ENCODE data around the gene TMEM87B. TPM values are rescaled to one million over a fixed set of nuclear protein-coding genes. Genes with fewer than 3 reads are reported as not detected.

TMEM87B gene
- total RNA-seq, 1 experiment from 2014 or later, result 10.5 TPM

GRCh38 chr2:112050316-112050715, 4.8 kb upstream of the TMEM87B start:
- no peak overlapping the region for H4K5ac ChIP-seq (ENCODE audit: insufficient read length, low read depth, low read length)
- no peak overlapping the region for H3K56ac ChIP-seq (ENCODE audit: insufficient read length, low read depth, low read length)
- H2AK5ac ChIP-seq (ENCODE audit: insufficient read length, low read length), result no peak overlapping the region
- no CpG with 5 or more reads among the region's 1 CpG for WGBS (ENCODE audit: extremely low coverage, insufficient read length, low lambda C conversion rate)
- no peak for DNase-seq
- H3K79me1 ChIP-seq (ENCODE audit: insufficient read depth, low read depth, low read length, poor library complexity, severe bottlenecking), result no peaks in the 10 kb centered on the region
- H2BK120ac ChIP-seq (ENCODE audit: low read depth, low read length, poor library complexity, severe bottlenecking), result no peak overlapping the region
- H2BK5ac ChIP-seq (ENCODE audit: insufficient read length, low read length), result no peak overlapping the region
- no peak overlapping the region for H4K8ac ChIP-seq (replicated peaks; ENCODE audit: insufficient read length, low read depth, low read length)
- H3T11ph ChIP-seq (ENCODE audit: low read length), result no peak overlapping the region
- Mint-ChIP-seq H3K4me1 (peaks cover 21 to 22% of the 10 kb centered on the region in 2 experiments), H3K27ac (no peak overlapping the region), H3K27me3 (ENCODE audit: low read depth) (peaks cover 9% of the 10 kb centered on the region), H3K9me3 (peaks cover 18 to 21% of the 10 kb centered on the region in 2 experiments), H3K4me3 (no peak overlapping the region), H3K36me3 (ENCODE audit: insufficient read depth in 1 of 3, low read depth in 3 of 3) (peaks cover 1 to 20% (median 1%) of the 10 kb centered on the region in 3 experiments; a peak in 6 of 7 replicates)
- no peak overlapping the region for H3K27ac ChIP-seq (ENCODE audit: insufficient read length, low read depth, low read length)
- no peaks in the 10 kb centered on the region for H3K79me2 ChIP-seq (ENCODE audit: insufficient read depth, low read length)
- H3K9ac ChIP-seq (ENCODE audit: extremely low read depth, insufficient read length, low read length), result no peak overlapping the region
- no peaks in the 10 kb centered on the region for H3K4me1 ChIP-seq (ENCODE audit: insufficient read depth, low read length)
- no peaks in the 10 kb centered on the region for H4K20me1 ChIP-seq (ENCODE audit: control insufficient read depth, insufficient read depth, insufficient read length)
- no peak overlapping the region for H3K4me2 ChIP-seq (ENCODE audit: insufficient read depth, insufficient read length, low read length)
- no peak overlapping the region for H2BK15ac ChIP-seq (ENCODE audit: low read depth, low read length)
- no peak for TF ChIP-seq CTCF (conservative IDR thresholded peaks at IDR 0.05)
- H4K91ac ChIP-seq (ENCODE audit: insufficient read length, low read depth, low read length), result no peak overlapping the region
- H3K23ac ChIP-seq (ENCODE audit: insufficient read length, low read depth, low read length), result no peak overlapping the region
- no peak overlapping the region for H2AFZ ChIP-seq (ENCODE audit: low read length)
- no peak overlapping the region for H3K14ac ChIP-seq (ENCODE audit: insufficient read depth, low read length)
- H3K4ac ChIP-seq (ENCODE audit: low read depth, low read length), result no peak overlapping the region
- H3K27me3 ChIP-seq (ENCODE audit: insufficient read depth, low read length), result no peaks in the 10 kb centered on the region
- H2BK12ac ChIP-seq (ENCODE audit: insufficient read length, low read depth, low read length), result no peak overlapping the region
- H3K18ac ChIP-seq (ENCODE audit: insufficient read length, low read depth, low read length), result no peak overlapping the region
- no peak overlapping the region for H2BK20ac ChIP-seq (ENCODE audit: low read depth, low read length, poor library complexity, severe bottlenecking)
- H3K23me2 ChIP-seq (ENCODE audit: insufficient read length, low read depth, low read length, poor library complexity, severe bottlenecking), result no peaks in the 10 kb centered on the region
- no peaks in the 10 kb centered on the region for H3K9me3 ChIP-seq (ENCODE audit: control insufficient read depth, low read depth, low read length)
